AG04450 (cell line): ENCODE data around the gene IGFBP4. TPM values are rescaled to one million over a fixed set of nuclear protein-coding genes. Genes with fewer than 3 reads are reported as not detected.

Source experiments
- CTCF ChIA-PET: fragments of 300-600, 350-600 bp; formaldehyde crosslinking; extraction: SDS; loops from one replicate; lab custom pipeline; 2022; ENCODE audit warnings: antibody characterized with exemption, inconsistent platforms; lab: Charles Lee
- POLR2A ChIA-PET: fragments of 350-600 bp; formaldehyde crosslinking; extraction: SDS; loops from one replicate; lab custom pipeline; 2021; ENCODE audit warnings: antibody characterized with exemption, inconsistent platforms; lab: Yijun Ruan, JAX
- DNase-seq: peaks from one replicate; pipeline ENCODE4 v3.0.0-alpha.2; 2011; ENCODE audit warnings: low read depth, low spot score
- H3K27ac ChIP-seq: one replicate; pipeline ENCODE4 v1.5.1; 2012; ENCODE audit warnings: low read depth, low read length, control low read depth
- H3K27me3 ChIP-seq: one replicate; pipeline ENCODE4 v1.6.0; 2012; ENCODE audit warnings: low read length; ENCODE audit not compliant: control insufficient read depth, insufficient read depth
- H3K4me3 ChIP-seq: 2 replicates; pipeline ENCODE4 v1.5.1; 2011; ENCODE audit warnings: mild to moderate bottlenecking, low read depth, low read length, control low read depth
- H3K9me3 ChIP-seq: 2 replicates; pipeline ENCODE4 v1.5.1; 2012; ENCODE audit warnings: low read length; ENCODE audit not compliant: control insufficient read depth, insufficient read depth
- CTCF ChIP-seq: IDR thresholded peaks from 2 replicates; pipeline ENCODE4 v1.5.1; 2011; ENCODE audit warnings: low read depth, low read length, control low read depth, inconsistent platforms
- polyA plus RNA-seq: library from polyadenylated mRNA; depleted of rRNA; stranded (reverse); fragments of >200 nt; gene quantifications from 2 replicates; pipeline ENCODE4 v1.2.3, GENCODE V29; 2011

The IGFBP4 gene
- polyA plus RNA-seq, 1 experiment: 1,026 TPM

GRCh38 chr17:40430272-40431230 lies 12.7 kb upstream of the IGFBP4 start:
- H3K27me3 ChIP-seq: peaks cover 3% of the 10 kb centered on the region
- H3K9me3 ChIP-seq: no peaks in the 10 kb centered on the region
- no peak for TF ChIP-seq CTCF
- ChIA-PET POLR2A (interaction anchor here (0.6 kb wide), 1 partner anchor 12 kb away, joined by 4 read pairs; no protein-coding TSS in a partner anchor), CTCF (interaction anchor here (1.0 to 1.4 kb wide), 3 partner anchors 13 to 32 kb away, joined by 3 to 4 read pairs (median 4); partner anchors contain the start of gene TOP2A)
- H3K4me3 ChIP-seq: no peak overlapping the region
- DNase-seq: no peak
- H3K27ac ChIP-seq: no peak overlapping the region

DNA sequence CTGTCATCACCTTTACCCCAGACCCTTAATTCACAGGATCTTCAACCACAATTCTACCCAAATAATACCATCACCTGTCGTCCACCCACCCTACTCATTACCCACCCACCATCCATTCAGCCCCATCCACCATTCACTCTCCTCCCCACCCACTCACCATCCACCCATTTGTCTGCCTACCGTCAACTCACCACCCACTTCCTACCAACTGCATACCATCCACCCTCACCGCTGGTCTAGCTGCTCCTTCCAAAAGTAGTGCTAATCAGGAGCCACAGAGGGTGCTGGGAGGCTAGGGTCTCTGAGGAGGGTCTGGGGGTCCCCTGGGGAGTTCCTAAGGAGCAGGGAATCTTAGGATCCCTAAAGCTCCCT lies 12.0 kb upstream of the IGFBP4 start:
- peaks cover 3% of the 10 kb centered on the region for H3K27me3 ChIP-seq
- POLR2A ChIA-PET: no interaction called here
- no peak for DNase-seq
- H3K4me3 ChIP-seq: no peak overlapping the region
- no peak overlapping the region for H3K27ac ChIP-seq
- H3K9me3 ChIP-seq: no peaks in the 10 kb centered on the region
- no peak for TF ChIP-seq CTCF
- CTCF ChIA-PET: interaction anchor here (1.0 to 1.4 kb wide), 3 partner anchors 13 to 33 kb away, joined by 3 to 4 read pairs (median 4); partner anchors contain the start of gene TOP2A

DNA sequence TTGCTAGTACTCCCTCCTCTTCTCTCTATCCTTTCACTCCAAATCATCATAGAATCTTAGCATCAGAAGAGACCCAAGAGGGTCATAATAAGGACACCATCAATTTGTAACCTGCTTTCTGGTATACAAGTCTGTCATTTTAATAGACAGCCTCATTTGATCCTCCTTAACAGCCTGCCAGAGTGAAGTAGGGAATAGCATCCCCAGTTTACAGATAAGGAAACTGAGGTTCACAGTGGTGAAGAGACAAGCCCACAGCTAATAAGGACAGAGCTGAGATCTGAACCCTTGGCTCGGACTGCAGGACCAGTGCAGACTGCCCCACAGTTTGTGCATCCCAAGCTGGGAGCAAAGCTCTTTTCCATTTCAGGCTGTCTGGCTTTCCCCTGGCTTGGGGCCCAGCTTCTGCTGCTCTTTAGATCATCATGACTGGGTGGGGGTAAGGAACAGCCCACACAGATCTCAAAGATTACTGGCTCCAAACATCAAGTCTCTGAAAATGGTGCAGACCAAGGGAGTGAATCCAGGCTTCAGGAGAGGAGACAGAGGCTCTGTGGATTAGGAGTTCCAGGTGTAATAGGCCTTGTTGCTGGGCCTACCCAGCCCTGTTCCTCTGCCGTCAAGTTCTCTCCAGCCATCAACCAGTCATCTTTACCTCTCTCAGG lies 10.3 kb upstream of the IGFBP4 start:
- peak overlapping the region; percentile 3 for H3K27ac ChIP-seq
- no peak for DNase-seq
- H3K4me3 ChIP-seq: no peak overlapping the region
- peaks cover 3% of the 10 kb centered on the region for H3K27me3 ChIP-seq
- ChIA-PET POLR2A (interaction anchor here (0.5 to 0.9 kb wide), 2 partner anchors 11 to 66 kb away, joined by 3 read pairs; no protein-coding TSS in a partner anchor), CTCF (interaction anchor here (0.7 to 1.2 kb wide), 3 partner anchors 9 to 100 kb away, joined by 3 read pairs; no protein-coding TSS in a partner anchor)
- no peaks in the 10 kb centered on the region for H3K9me3 ChIP-seq
- TF ChIP-seq CTCF: no peak

DNA sequence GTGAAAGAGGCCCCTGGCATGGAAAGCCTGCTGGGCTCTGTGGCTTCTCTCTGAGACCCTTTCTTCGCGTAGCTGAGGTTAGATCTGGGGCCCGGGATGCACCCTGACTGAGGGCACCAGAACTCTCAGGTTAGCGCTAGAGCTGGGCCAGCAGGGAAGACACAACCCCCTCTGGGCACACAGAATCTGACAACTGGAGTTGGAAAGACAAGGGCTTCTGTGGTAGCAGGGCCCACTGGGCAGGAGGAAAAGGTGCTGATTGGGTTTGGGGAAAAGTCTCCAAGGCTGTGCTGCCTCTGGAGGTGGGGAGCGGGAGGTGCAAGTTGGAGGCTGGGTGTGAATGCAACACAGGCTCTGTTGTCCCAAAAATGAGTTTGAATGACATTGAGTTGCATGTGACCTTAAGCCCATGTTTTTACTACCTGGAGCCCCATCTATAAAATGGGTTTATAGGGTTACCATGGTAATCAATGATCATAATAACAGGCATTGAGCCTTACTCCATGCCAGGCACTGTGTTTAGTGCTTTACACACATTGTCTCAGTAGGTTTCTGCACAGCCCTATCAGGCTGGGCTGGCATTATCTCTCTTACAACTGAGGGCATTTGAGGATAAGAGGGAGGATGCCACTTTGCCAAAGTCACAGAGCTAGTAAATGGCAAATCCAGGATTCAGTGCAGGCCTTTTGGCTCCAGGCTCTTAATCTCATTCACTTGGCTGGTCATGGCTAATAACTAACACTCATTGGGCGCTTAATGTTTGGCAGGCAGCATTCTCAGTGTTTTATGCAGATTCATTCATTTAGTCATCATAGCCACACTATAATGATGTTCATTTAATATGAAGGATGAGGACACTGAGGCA lies 9.5 kb upstream of the IGFBP4 start:
- Histone ChIP-seq H3K4me3 (no peak overlapping the region), H3K27ac (peak overlapping the region; percentile 3), H3K27me3 (peaks cover 3% of the 10 kb centered on the region), H3K9me3 (no peaks in the 10 kb centered on the region)
- peak; percentile 57 for TF ChIP-seq CTCF
- ChIA-PET CTCF (interaction anchor here (1.0 to 1.2 kb wide), 3 partner anchors 8 to 99 kb away, joined by 3 to 4 read pairs (median 3); no protein-coding TSS in a partner anchor), POLR2A (interaction anchor here (0.5 to 0.9 kb wide), 2 partner anchors 10 to 17 kb away, joined by 3 to 4 read pairs; no protein-coding TSS in a partner anchor)
- no peak for DNase-seq
